ENCODE data around the gene PLA2G4F. TPM values are rescaled to one million over a fixed set of nuclear protein-coding genes. Genes with fewer than 3 reads are reported as not detected.

The PLA2G4F gene
- total RNA-seq, 1 donor from 2014 or later, result 35.1 TPM

DNA sequence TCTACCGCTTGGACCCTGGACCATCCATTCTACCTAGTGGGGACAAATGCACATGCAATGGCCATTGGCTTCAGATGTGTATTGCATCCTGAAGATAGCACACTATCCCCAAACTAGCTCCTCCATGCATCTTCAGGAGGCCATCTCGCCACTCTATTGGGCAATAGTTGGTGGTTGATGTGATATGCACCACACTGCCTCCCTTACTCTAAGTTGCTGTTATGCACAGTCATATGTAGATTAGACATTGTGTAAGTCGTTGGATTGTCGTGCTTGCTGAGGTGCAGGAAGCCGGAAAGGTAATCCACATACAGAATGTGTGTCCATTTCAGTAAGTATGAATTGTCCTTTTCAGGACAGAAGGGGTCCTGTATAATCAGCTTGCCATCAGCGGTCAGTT is 35.4 kb downstream of the PLA2G4F start:
- DNase-seq (ENCODE audit: extremely low spot score in 2 of 2), result no peak
- TF ChIP-seq, protein P1, sequence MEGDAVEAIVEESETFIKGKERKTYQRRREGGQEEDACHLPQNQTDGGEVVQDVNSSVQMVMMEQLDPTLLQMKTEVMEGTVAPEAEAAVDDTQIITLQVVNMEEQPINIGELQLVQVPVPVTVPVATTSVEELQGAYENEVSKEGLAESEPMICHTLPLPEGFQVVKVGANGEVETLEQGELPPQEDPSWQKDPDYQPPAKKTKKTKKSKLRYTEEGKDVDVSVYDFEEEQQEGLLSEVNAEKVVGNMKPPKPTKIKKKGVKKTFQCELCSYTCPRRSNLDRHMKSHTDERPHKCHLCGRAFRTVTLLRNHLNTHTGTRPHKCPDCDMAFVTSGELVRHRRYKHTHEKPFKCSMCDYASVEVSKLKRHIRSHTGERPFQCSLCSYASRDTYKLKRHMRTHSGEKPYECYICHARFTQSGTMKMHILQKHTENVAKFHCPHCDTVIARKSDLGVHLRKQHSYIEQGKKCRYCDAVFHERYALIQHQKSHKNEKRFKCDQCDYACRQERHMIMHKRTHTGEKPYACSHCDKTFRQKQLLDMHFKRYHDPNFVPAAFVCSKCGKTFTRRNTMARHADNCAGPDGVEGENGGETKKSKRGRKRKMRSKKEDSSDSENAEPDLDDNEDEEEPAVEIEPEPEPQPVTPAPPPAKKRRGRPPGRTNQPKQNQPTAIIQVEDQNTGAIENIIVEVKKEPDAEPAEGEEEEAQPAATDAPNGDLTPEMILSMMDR (IDR thresholded peaks at IDR 0.05), result no peak
- TF ChIP-seq POLR2A (IDR thresholded peaks at IDR 0.05), result no peak
- TF ChIP-seq POLR2AphosphoS5 (IDR thresholded peaks at IDR 0.05; ENCODE audit: insufficient read depth in 1 of 2, low read depth in 1 of 2), result no peak
- H3K27me3 ChIP-seq, result no peaks in the 10 kb centered on the region
- H3K27ac ChIP-seq, result no peak overlapping the region
- peaks cover 10% of the 10 kb centered on the region for H3K4me1 ChIP-seq
- no peak overlapping the region for H3K4me3 ChIP-seq
- no peaks in the 10 kb centered on the region for H3K36me3 ChIP-seq
- H3K9me3 ChIP-seq, result no peaks in the 10 kb centered on the region
- intact Hi-C loops (cut with DNase I), result no loop called here

DNA sequence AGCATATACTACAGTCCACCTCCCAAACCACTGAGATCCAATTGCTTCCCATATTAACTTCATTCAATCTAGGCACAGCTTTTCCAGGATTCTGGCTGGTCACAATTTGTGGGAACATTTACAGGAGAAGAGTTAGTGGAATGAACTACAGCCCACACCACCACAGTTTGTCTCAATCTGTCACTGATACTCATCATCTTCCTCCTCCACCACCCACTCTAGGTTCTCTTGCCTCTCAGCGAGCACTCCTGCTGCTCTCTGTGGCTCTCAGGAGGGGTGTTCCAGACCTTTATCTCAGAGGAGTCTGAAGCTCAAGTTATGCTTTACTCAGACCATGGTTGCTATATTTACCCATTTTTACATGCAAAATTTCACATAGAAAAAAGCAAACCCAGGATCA is 36.2 kb downstream of the PLA2G4F start:
- no peak for DNase-seq (ENCODE audit: extremely low spot score in 2 of 2)
- intact Hi-C loops (cut with DNase I), result no loop called here
- no peaks in the 10 kb centered on the region for H3K9me3 ChIP-seq
- H3K4me1 ChIP-seq, result peaks cover 10% of the 10 kb centered on the region
- H3K27ac ChIP-seq, result no peak overlapping the region
- no peaks in the 10 kb centered on the region for H3K27me3 ChIP-seq
- H3K4me3 ChIP-seq, result no peak overlapping the region
- no peaks in the 10 kb centered on the region for H3K36me3 ChIP-seq
- TF ChIP-seq POLR2A (IDR thresholded peaks at IDR 0.05) (no peak), POLR2AphosphoS5 (IDR thresholded peaks at IDR 0.05; ENCODE audit: insufficient read depth in 1 of 2, low read depth in 1 of 2) (no peak)
- TF ChIP-seq, protein P1 (IDR thresholded peaks at IDR 0.05), result no peak

DNA sequence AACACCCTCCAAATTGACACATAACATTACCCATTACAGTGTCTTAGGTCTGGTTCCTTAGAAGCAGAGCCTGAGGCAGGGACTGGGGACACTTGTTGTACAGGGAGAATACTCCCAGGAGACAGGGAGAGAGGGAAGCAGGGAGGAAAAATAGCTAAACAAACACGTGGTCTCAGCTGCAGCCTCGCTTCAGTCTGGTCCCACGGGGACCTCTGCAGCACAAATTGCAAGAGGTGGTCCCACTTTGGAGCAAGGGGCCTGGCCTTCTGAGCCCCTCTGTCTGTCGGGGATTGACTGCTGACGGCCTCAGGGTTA is 37.0 kb downstream of the PLA2G4F start:
- Histone ChIP-seq H3K27ac (no peak overlapping the region), H3K27me3 (no peaks in the 10 kb centered on the region), H3K4me3 (no peak overlapping the region), H3K9me3 (no peaks in the 10 kb centered on the region), H3K4me1 (peaks cover 10% of the 10 kb centered on the region), H3K36me3 (no peaks in the 10 kb centered on the region)
- DNase-seq (ENCODE audit: extremely low spot score in 2 of 2), result no peak
- intact Hi-C loops (cut with DNase I), result no loop called here
- TF ChIP-seq POLR2A (IDR thresholded peaks at IDR 0.05), result no peak

DNA sequence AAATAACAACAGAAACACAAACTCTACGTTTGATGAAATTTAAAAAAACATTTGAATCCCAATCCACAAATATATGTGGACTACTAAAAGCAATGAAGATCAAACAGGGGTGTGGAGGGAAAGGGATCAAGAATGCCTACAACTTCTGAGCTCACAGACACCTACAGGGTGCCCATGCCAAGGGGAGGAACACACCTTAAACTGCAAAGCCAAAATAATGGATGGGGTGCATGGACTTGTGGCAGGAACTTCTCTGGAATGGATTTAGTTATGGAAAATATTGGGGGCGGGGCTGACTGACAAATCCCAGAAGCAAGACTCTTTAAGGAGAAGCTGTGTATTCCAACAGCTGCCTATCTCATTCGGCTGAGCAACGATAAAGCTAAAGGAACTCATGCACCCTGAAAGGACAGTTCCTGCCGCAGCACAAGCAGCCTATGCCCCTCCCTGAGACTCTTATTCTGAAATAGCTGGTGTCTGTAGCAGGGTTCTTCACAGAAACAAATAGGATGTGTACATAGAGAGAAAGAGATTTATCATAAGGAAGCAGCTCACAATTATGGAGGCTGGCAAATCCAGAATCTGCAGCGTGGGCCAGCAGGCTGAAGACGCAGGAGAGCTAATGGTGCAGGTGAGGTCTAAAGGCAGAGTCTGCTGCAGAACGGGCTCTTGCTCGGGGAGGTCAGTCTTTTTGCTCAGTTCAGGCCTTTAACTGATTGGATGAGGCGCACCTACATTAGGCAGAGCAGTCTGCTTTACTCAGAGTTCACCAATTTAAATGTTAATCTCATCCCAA is 37.6 kb downstream of the PLA2G4F start:
- Histone ChIP-seq H3K36me3 (no peaks in the 10 kb centered on the region), H3K9me3 (no peaks in the 10 kb centered on the region), H3K4me1 (peaks cover 10% of the 10 kb centered on the region), H3K27me3 (no peaks in the 10 kb centered on the region), H3K4me3 (no peak overlapping the region), H3K27ac (no peak overlapping the region)
- TF ChIP-seq, protein P1 (IDR thresholded peaks at IDR 0.05), result no peak
- peak in 1 of 2 donors; percentile 14 for TF ChIP-seq POLR2AphosphoS5 (IDR thresholded peaks at IDR 0.05; ENCODE audit: insufficient read depth in 1 of 2, low read depth in 1 of 2)
- no peak for DNase-seq (ENCODE audit: extremely low spot score in 2 of 2)
- intact Hi-C loops (cut with DNase I), result no loop called here

DNA sequence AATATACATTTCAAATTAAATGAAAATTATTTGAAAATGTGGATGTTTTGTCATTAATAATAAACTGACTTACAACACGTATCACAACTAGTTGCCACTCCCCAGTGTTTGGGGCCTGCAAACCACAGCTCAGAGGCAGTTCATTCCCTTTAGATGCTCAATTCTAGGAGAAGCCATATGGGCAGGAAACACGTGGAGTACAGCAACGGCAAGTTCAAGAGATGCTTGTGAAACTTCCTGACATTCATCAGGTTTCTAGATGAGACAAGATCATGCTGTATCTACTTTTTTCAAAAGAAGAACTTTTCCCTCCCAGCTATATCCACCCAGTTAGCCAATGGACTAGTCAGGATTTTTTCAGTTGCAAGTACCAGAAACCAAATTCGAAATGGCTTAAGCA is 44.5 kb downstream of the PLA2G4F start:
- Histone ChIP-seq H3K4me1 (no peaks in the 10 kb centered on the region), H3K27me3 (no peaks in the 10 kb centered on the region), H3K9me3 (no peaks in the 10 kb centered on the region), H3K4me3 (no peak overlapping the region), H3K27ac (no peak overlapping the region), H3K36me3 (no peaks in the 10 kb centered on the region)
- no peak for TF ChIP-seq POLR2AphosphoS5 (IDR thresholded peaks at IDR 0.05; ENCODE audit: insufficient read depth in 1 of 2, low read depth in 1 of 2)
- TF ChIP-seq POLR2A (IDR thresholded peaks at IDR 0.05), result no peak
- TF ChIP-seq, protein P1 (IDR thresholded peaks at IDR 0.05), result no peak
- intact Hi-C loops (cut with DNase I), result no loop called here
- no peak for DNase-seq (ENCODE audit: extremely low spot score in 2 of 2)
